Activated B cell treated with CpG ODN at 0.5 μM for 24 hours (primary cell): ENCODE results near the gene TSPAN9. TPM values are rescaled to one million over a fixed set of nuclear protein-coding genes. Genes with fewer than 3 reads are reported as not detected.

ENCODE experiments used
- ATAC-seq: fragments of 200-7000 bp; cut with Tn5 transposase; one replicate; pipeline ENCODE4 v1.10.0; 2021; ENCODE audit warnings: low read depth, mild to moderate bottlenecking, moderate library complexity
- CTCF ChIA-PET: fragments of 350-600 bp; sonication (Branson Sonifier 250); formaldehyde crosslinking; loops from one replicate; lab custom pipeline; 2021; ENCODE audit warnings: antibody characterized with exemption; lab: Charles Lee
- POLR2A ChIA-PET: fragments of 350-600 bp; sonication (Branson Sonifier 250); formaldehyde crosslinking; loops from one replicate; lab custom pipeline; 2021; ENCODE audit warnings: antibody characterized with exemption; lab: Charles Lee
- DNase-seq: peaks from one replicate; pipeline ENCODE4 v3.0.0; 2022
- H3K27ac Mint-ChIP-seq: one replicate; pipeline ENCODE4 v1.8.0; 2020; ENCODE audit warnings: mixed read lengths
- H3K27me3 Mint-ChIP-seq: one replicate; pipeline ENCODE4 v1.8.0; 2021; ENCODE audit warnings: mixed read lengths
- H3K36me3 Mint-ChIP-seq: one replicate; pipeline ENCODE4 v1.8.0; 2021; ENCODE audit warnings: low read depth, mixed read lengths
- H3K4me1 Mint-ChIP-seq: one replicate; pipeline ENCODE4 v1.8.0; 2021; ENCODE audit warnings: mixed read lengths
- H3K4me3 Mint-ChIP-seq: one replicate; pipeline ENCODE4 v1.8.0; 2020; ENCODE audit warnings: mild to moderate bottlenecking, mixed read lengths
- H3K9me3 Mint-ChIP-seq: one replicate; pipeline ENCODE4 v1.8.0; 2020; ENCODE audit warnings: mixed read lengths
- intact Hi-C: fragments of 100-400 bp; cut with micrococcal nuclease; formaldehyde crosslinking; loops from one replicate; pipeline ENCODE4 v1.15.1; 2024
- total RNA-seq: library from RNA; stranded (reverse); gene quantifications from 2 replicates; pipeline ENCODE4 v1.2.3, GENCODE V29; 2022
- TF ChIP-seq, protein P1 (sequence below): fragments of 200-600 bp; IDR thresholded peaks from one replicate; pipeline ENCODE4 v1.8.0; 2022; ENCODE audit warnings: antibody characterized with exemption, mild to moderate bottlenecking

TSPAN9 gene
- total RNA-seq, 1 donor from 2014 or later: 0.20 TPM

DNA sequence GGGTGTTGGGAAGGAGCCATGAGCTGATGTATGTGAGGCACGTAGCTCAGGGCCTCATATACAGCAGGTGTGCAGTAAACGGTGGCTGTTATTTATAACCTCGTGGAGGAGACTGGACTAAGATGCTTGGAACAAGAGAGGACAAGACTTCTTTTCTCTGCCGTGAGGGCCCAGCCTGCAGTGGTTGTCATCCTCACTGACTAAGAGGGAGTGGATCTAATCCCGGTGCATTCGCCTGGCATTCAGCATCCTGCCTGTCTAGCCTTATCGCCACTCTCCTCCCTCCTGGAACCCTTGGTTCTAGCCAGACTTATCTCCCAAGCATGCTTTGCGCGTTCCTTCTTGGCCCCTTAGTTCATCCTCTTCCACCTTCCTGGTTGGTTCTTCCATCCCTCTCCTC, 3.9 kb downstream of the TSPAN9 start:
- peaks cover 6% of the 10 kb centered on the region for H3K4me1 Mint-ChIP-seq
- intact Hi-C loops: no loop called here
- no peaks in the 10 kb centered on the region for H3K9me3 Mint-ChIP-seq
- H3K36me3 Mint-ChIP-seq: no peaks in the 10 kb centered on the region
- H3K27ac Mint-ChIP-seq: no peak overlapping the region
- ChIA-PET POLR2A (no interaction called here), CTCF (no interaction called here)
- H3K27me3 Mint-ChIP-seq: no peaks in the 10 kb centered on the region
- no peak overlapping the region for H3K4me3 Mint-ChIP-seq
- TF ChIP-seq, protein P1, sequence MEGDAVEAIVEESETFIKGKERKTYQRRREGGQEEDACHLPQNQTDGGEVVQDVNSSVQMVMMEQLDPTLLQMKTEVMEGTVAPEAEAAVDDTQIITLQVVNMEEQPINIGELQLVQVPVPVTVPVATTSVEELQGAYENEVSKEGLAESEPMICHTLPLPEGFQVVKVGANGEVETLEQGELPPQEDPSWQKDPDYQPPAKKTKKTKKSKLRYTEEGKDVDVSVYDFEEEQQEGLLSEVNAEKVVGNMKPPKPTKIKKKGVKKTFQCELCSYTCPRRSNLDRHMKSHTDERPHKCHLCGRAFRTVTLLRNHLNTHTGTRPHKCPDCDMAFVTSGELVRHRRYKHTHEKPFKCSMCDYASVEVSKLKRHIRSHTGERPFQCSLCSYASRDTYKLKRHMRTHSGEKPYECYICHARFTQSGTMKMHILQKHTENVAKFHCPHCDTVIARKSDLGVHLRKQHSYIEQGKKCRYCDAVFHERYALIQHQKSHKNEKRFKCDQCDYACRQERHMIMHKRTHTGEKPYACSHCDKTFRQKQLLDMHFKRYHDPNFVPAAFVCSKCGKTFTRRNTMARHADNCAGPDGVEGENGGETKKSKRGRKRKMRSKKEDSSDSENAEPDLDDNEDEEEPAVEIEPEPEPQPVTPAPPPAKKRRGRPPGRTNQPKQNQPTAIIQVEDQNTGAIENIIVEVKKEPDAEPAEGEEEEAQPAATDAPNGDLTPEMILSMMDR: no peak
- DNase-seq (no peak), ATAC-seq (no peak)

DNA sequence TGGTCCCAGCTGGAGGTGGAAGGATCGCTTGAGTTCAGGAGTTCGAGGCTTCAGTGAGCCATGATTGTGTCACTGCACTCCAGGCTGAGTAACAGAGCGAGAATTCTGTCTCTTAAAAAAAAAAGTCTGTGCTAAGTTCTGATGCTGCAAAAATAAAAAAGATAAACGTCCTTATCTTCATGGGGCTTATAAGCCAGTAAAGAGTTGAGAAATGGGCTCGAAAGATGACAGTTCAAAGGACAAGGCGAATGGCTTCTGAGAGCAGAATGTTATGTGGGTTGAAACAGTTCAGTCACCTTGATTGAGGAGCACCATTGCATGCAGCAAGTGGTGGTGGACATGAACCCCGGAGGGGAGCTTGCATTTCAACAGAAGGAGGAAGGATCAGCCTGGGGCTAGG, 4.7 kb downstream of the TSPAN9 start:
- no peaks in the 10 kb centered on the region for H3K9me3 Mint-ChIP-seq
- DNase-seq: no peak
- H3K4me1 Mint-ChIP-seq: peaks cover 5% of the 10 kb centered on the region
- ChIA-PET CTCF (no interaction called here), POLR2A (no interaction called here)
- ATAC-seq: no peak
- TF ChIP-seq, protein P1: no peak
- no peak overlapping the region for H3K4me3 Mint-ChIP-seq
- intact Hi-C loops: no loop called here
- H3K36me3 Mint-ChIP-seq: no peaks in the 10 kb centered on the region
- H3K27ac Mint-ChIP-seq: no peak overlapping the region
- no peaks in the 10 kb centered on the region for H3K27me3 Mint-ChIP-seq

DNA sequence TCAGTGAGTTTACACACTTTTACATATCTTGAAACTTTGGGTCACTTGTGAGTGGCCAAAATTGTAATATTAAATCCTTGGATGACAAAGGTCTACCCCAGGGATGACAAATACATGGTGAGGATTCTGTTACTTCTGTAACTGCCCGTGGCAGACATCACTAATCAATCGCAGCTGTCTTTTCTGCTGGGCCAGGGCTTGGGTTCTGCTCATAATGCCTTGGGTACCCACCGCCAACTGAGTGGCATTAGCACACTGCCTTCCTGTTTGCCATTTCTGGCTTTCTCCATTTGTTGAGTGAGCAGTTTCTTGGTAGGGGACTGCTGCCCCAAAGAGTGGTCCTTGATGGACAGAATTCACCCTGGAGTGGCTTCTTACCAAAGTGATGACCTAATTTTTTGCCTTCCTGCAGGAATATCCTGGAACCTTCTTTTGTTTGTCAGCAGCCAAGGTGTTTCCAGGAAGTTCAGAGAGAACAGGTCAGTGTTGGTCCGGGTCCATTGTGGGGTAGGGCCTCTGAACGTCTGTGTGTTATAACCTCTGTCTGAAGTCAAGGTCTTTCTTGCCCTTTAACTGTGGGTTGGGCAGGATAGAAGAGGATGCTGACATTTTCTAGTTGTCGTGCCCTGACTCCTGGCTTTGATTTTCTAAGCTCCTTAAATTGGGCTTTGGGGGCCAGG, 6.2 kb downstream of the TSPAN9 start:
- intact Hi-C loops: no loop called here
- POLR2A ChIA-PET: no interaction called here
- DNase-seq (no peak), ATAC-seq (no peak)
- no peak overlapping the region for H3K27ac Mint-ChIP-seq
- H3K4me1 Mint-ChIP-seq: no peaks in the 10 kb centered on the region
- CTCF ChIA-PET: no interaction called here
- H3K9me3 Mint-ChIP-seq: no peaks in the 10 kb centered on the region
- no peaks in the 10 kb centered on the region for H3K36me3 Mint-ChIP-seq
- H3K4me3 Mint-ChIP-seq: no peak overlapping the region
- no peaks in the 10 kb centered on the region for H3K27me3 Mint-ChIP-seq
- TF ChIP-seq, protein P1: no peak

GRCh38 chr12:3083921-3084347, 6.8 kb downstream of the TSPAN9 start:
- Mint-ChIP-seq H3K36me3 (no peaks in the 10 kb centered on the region), H3K27ac (no peak overlapping the region), H3K9me3 (no peaks in the 10 kb centered on the region), H3K4me3 (no peak overlapping the region), H3K4me1 (no peaks in the 10 kb centered on the region), H3K27me3 (peaks cover 2% of the 10 kb centered on the region)
- DNase-seq: no peak
- TF ChIP-seq, protein P1: no peak
- intact Hi-C loops: no loop called here
- no peak for ATAC-seq
- ChIA-PET POLR2A (no interaction called here), CTCF (no interaction called here)

GRCh38 chr12:3084742-3085141, 7.6 kb downstream of the TSPAN9 start:
- Mint-ChIP-seq H3K27me3 (peaks cover 2% of the 10 kb centered on the region), H3K36me3 (no peaks in the 10 kb centered on the region), H3K4me1 (no peaks in the 10 kb centered on the region), H3K4me3 (no peak overlapping the region), H3K27ac (no peak overlapping the region), H3K9me3 (no peaks in the 10 kb centered on the region)
- ChIA-PET POLR2A (no interaction called here), CTCF (no interaction called here)
- TF ChIP-seq, protein P1: no peak
- DNase-seq (no peak), ATAC-seq (no peak)
- intact Hi-C loops: no loop called here
